ENCODE measurements around the gene INPP5A.

Gene INPP5A

DNA sequence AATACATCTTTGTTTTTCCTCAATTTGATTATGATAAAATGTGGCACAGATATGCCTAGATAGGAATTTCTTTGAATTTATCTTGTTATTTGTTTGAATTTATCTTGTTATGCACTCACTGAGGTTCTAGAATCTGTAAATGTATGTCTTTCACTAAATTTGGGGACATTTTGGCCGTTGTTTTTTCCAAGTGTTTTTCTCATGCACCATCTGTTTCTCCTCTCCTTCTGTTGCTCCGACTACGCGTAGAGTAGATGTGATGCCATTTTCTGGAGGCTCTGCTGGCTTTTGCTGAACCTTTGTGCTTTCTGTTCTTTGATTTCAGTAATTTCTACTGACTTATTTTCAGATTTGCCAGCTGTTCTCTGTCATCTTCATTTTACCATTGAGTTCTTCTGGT lies 101.9 kb downstream of the INPP5A start:
- in situ Hi-C loops (cut with MboI; ENCODE audit: low sequenced_read_pairs) = loop anchor here (5.0 to 10.0 kb wide), 2 partner anchors 187 to 415 kb away; no protein-coding TSS in a partner anchor

DNA sequence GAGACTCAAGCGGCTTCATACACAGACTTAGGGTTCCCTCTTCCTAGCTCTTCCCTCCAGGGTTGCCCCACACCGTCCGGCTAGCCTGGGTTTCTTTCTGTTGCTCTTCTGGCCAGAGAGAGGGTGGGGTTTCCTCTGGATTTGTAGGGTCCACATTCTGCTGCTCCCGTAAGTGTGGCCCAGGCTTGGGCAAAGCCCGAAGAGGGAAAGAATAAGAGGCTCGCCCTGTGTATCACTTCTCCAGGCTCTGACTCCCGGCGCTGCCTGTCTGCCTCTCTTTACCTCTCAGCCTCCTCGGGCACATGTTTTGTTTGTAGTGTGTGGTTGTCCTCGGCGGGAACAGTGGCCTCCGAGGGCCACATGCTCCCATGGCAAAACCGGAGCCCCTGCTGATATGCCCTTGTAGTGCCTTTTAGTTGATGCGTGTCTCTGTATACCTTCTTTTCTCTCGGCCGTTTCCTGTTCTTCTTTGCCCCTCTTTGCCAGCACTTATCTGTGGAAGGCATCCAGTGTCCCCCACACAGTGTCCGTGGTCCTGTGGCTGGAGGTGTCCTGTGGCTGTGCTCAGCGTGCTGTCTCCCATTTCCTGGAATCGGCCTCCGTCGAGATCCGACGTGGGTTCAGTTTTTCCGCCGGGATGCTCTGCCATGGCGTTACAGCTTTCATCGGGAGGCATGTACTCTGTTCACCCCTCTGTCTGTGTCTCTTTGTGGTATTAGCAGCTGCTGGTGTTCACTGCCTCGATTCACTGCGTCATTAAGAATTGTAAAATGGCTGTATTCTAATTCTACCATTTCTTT lies 102.9 kb downstream of the INPP5A start:
- in situ Hi-C loops (cut with MboI; ENCODE audit: low sequenced_read_pairs) = no loop called here

DNA sequence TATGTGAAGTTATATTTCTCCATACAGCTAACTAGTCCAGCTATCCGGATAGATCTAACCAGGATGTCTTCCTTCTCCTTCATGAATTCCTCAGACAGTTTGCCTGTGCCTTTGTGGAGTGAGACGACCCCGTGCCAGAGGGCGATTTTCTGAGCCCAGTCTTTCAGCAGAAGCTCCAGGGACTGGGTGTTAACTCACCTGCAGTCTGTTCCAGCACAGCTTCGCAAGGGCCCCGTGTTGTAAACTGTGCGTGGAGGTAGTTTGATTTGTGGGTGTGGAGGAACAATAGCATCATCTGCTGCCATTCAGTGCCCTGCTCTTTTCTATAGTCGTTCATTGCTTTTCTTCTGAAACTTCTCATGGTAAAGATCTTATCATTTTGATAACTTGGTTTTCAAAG lies 103.8 kb downstream of the INPP5A start:
- in situ Hi-C loops (cut with MboI; ENCODE audit: low sequenced_read_pairs) = no loop called here

- in situ Hi-C loops (cut with MboI; ENCODE audit: low sequenced_read_pairs) = no loop called here
Observed at GRCh38 chr10:132641966-132642731, 104.6 kb downstream of the INPP5A start.

- in situ Hi-C loops (cut with MboI; ENCODE audit: low sequenced_read_pairs) = no loop called here
Observed at GRCh38 chr10:132642732-132643008, 105.1 kb downstream of the INPP5A start.

GRCh38 chr10:132643709-132644526 lies 106.3 kb downstream of the INPP5A start:
- in situ Hi-C loops (cut with MboI; ENCODE audit: low sequenced_read_pairs) = no loop called here

DNA sequence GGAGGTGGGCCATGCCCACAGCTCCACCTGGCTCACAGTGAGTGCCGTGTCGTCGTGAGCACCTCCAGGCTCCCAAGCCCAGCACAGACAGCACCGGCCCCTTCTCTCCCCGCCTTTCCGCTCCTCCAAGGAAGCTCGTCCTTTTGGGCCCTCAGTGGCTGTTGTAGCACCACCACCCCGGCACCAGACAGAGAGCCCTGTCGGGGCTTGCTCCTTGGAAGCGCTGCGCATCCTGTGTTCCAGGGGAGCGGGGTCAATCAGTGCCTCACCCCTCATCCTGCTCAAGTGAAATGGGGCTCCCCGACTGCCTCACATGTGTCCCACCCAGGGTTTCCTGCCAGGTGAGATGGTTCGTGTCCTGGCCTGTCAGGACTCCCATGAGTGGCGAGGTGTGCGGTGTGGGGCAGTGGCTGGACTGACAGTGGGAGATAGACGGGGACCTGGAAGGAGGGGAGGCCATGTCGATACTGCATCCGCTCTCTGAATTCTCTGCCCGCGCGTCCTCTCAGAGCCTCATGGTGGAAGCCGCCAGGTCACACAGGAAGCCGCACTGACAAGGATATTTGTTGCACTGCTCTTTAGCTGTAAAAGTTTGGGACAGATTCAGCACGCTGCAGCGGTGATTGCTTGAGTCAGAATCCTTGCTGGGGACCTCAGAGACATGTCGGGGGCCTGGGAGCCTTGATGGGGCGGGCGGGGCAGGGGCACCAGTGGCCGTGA lies 107.1 kb downstream of the INPP5A start:
- in situ Hi-C loops (cut with MboI; ENCODE audit: low sequenced_read_pairs) = no loop called here

DNA sequence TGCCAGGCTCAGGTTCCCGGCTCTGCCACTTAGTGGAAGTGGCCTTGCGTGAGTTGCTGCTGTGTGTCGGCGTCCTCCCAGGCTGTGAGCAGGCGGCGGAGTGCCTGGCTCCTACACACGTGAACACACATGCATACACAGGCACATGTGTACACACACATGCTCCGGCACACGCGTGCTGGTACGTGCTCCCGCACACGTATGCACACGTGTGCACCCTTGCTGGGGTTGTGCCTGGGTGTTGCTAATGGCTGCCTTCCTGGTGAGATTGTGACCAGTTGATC lies 107.6 kb downstream of the INPP5A start:
- in situ Hi-C loops (cut with MboI; ENCODE audit: low sequenced_read_pairs) = no loop called here

- in situ Hi-C loops (cut with MboI; ENCODE audit: low sequenced_read_pairs) = no loop called here
Observed at GRCh38 chr10:132645630-132646442, 108.2 kb downstream of the INPP5A start.

- in situ Hi-C loops (cut with MboI; ENCODE audit: low sequenced_read_pairs) = no loop called here
Observed at GRCh38 chr10:132646443-132647097, 109.0 kb downstream of the INPP5A start.

GRCh38 chr10:132647424-132647823 lies 109.8 kb downstream of the INPP5A start:
- in situ Hi-C loops (cut with MboI; ENCODE audit: low sequenced_read_pairs) = no loop called here

- in situ Hi-C loops (cut with MboI; ENCODE audit: low sequenced_read_pairs) = no loop called here
Observed at GRCh38 chr10:132648072-132648850, 110.7 kb downstream of the INPP5A start.

- in situ Hi-C loops (cut with MboI; ENCODE audit: low sequenced_read_pairs) = no loop called here
Observed at GRCh38 chr10:132648851-132649528, 111.4 kb downstream of the INPP5A start.

DNA sequence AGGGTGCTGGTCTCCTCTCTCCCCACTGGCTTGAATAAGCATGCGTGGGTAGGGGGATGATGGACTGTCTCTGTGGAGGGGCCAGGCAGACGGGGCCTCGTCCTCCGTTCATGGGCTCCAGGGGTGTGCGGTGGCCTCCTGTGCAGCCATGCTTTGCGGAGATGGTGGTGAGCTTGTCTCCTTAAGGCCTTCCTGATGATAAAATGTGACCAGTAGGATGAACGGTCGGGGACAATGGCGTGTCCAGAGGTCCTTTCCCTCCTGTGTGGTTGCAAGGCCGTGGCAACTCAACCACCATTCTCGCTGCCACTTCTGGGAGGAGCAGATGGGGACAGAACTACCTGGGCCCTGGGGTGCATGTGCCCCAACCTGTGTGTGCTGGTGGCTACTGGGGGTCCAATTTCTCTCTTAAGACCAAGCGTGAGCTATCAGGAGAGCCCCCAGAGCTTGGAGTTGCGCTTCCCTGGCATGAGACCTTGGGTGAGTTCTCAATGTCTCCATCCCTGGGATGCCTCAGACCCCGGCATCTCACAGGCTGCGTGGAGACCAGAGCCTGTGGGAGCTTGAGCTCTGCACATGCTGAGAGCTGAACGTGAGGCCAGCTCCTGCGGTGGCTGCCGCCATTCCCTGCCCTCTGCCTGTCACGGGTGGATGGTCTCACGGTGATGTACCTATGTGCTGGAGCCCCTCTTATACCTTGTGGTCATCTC lies 112.2 kb downstream of the INPP5A start:
- in situ Hi-C loops (cut with MboI; ENCODE audit: low sequenced_read_pairs) = no loop called here

- in situ Hi-C loops (cut with MboI; ENCODE audit: low sequenced_read_pairs) = no loop called here
Observed at GRCh38 chr10:132650611-132651250, 113.1 kb downstream of the INPP5A start.

- in situ Hi-C loops (cut with MboI; ENCODE audit: low sequenced_read_pairs) = no loop called here
Observed at GRCh38 chr10:132651511-132652029, 114.0 kb downstream of the INPP5A start.

DNA sequence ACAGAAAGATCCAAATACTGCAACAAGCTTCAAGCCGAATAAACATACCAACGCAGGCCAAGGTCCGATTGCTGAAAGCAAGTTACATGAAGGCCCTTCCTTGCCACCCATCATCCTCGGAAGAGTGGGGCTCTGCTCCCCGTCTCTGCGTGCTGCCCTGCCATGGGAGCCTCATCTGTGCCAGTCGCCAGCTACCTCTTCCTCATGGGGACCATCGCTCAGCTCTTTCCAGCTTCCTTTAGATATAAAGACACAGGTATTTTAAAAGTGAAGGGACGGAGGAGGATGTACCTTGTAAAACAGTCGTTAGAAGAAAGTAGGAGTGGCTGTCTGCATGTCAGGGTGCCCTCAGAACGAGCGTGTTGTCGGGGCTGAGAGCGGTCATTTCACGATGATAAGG lies 114.9 kb downstream of the INPP5A start:
- in situ Hi-C loops (cut with MboI; ENCODE audit: low sequenced_read_pairs) = no loop called here
